Right lobe of liver (tissue), 6 donors: ENCODE data around the gene REEP3. TPM values are rescaled to one million over a fixed set of nuclear protein-coding genes. Genes with fewer than 3 reads are reported as not detected.

Source experiments
- ATAC-seq, 4 donors: fragments of 200-7000 bp; cut with Tn5 transposase; one replicate each; pipeline ENCODE4 v1.9.1; 2020; ENCODE audit warnings: mild to moderate bottlenecking in 4 of 4, moderate library complexity in 4 of 4
- DNase-seq, 3 donors: peaks; one replicate each; pipeline ENCODE4 v3.0.0-alpha.2; 2020
- H3K27ac ChIP-seq, 3 donors: fragments of 200-600 bp; one replicate each; pipeline ENCODE4 v1.8.0; 2022
- H3K27me3 ChIP-seq, 2 donors: fragments of 200-600 bp; one replicate each; pipeline ENCODE4 v1.8.0; 2022
- H3K36me3 ChIP-seq, 4 donors: fragments of 200-600 bp; sonication (generic) in 1 of 4; one replicate each; pipeline versions ENCODE4 v1.5.1 to v1.8.0; 2017 to 2022; ENCODE audit warnings: control low read depth in 1 of 4
- H3K4me1 ChIP-seq, 4 donors: fragments of 200-600 bp; sonication (generic) in 1 of 4; one replicate each; pipeline versions ENCODE4 v1.5.1 to v1.8.0; 2017 to 2022; ENCODE audit warnings: control low read depth in 1 of 4
- H3K4me3 ChIP-seq, 3 donors: fragments of 200-600 bp; one replicate each; pipeline ENCODE4 v1.8.0; 2022
- H3K9me3 ChIP-seq, 4 donors: fragments of 200-600 bp; sonication (generic) in 1 of 4; one replicate each; pipeline versions ENCODE4 v1.5.1 to v1.8.0; 2017 to 2022; ENCODE audit warnings: control low read depth in 1 of 4
- CTCF ChIP-seq, 4 donors: fragments of 200-600 bp in 3 of 4; fragments of 450-650 bp in 1 of 4; IDR thresholded peaks; one replicate each; pipeline versions ENCODE4 v1.5.1 to v1.8.0; 2016 to 2022; ENCODE audit warnings: antibody characterized with exemption in 4 of 4, mild to moderate bottlenecking in 2 of 4
- POLR2A ChIP-seq: fragments of 450-650 bp; IDR thresholded peaks from one replicate; pipeline ENCODE4 v1.6.1; 2017; ENCODE audit warnings: antibody characterized with exemption, mild to moderate bottlenecking
- WGBS: methylation state at CpG from one replicate; pipeline ENCODE4 v1.1.6; 2018; ENCODE audit warnings: low coverage, low lambda C conversion rate; ENCODE audit not compliant: insufficient coverage; ENCODE audit errors: missing lambda C conversion rate; 5-methylcytosine and 5-hydroxymethylcytosine counted together
- intact Hi-C, 2 donors: fragments of 100-400 bp; cut with DNase I; formaldehyde crosslinking; loops; one replicate each; pipeline versions ENCODE4 v1.11.2 to v1.14.1; 2022
- long read RNA-seq: library from polyadenylated mRNA; unstranded; transcript quantifications from one replicate; pipeline ENCODE4 v2.0.0, GENCODE V29; 2019
- total RNA-seq, 6 experiments: library from RNA; depleted of rRNA in 2 of 6; stranded (reverse); fragments of >200 nt in 2 of 6; fragmentation: NEBNext Ultra II Directional in 3 of 6; extraction: Animal tissue kit (Norgen Biotek cat#: 25700) in 3 of 6; gene quantifications; one replicate each; pipeline versions ENCODE4 v1.1.0 to v1.2.4, GENCODE V29; 2016 to 2023
- donor health status: DM: no; HTN: yes; CAD: no.
- donor health status: DM: no; HTN: no; CAD: no.
- donor health status: DM: no; HTN: no; CAD: no.
- donor health status: DM: no; HTN: yes; CAD: no.
- donor health status: DM: no; HTN: yes; CAD: no.

REEP3 gene
- 10 to 100 TPM; 21.1 to 38.8 (median 28.0) TPM for total RNA-seq
- long read RNA-seq, full-length matches to known transcripts: 2 of 3 reads
- long read RNA-seq, partial matches to known transcripts: 0 of 3 reads
- long read RNA-seq, other reads (novel, unspliced or antisense): 1 of 3 reads

- Histone ChIP-seq H3K4me3 (peak within 1 kb of the TSS; percentile 64 to 75 (median 65)), H3K36me3 (no peaks in the 10 kb centered on the region), H3K9me3 (no peaks in the 10 kb centered on the region), H3K27ac (peak within 1 kb of the TSS; percentile 85 to 89 (median 88)), H3K27me3 (no peaks in the 10 kb centered on the region), H3K4me1 (peaks cover 0 to 13% (median 2%) of the 10 kb centered on the region in 4 donors)
- intact Hi-C loops: no loop called here
- TF ChIP-seq CTCF (IDR thresholded peaks at IDR 0.05): no peak
- TF ChIP-seq POLR2A: no peak
- WGBS: 21% methylated on average over 8 of the region's 52 CpGs
- ATAC-seq: peak; percentile 86 to 92 (median 87)
- peak; percentile 80 to 81 (median 81) for DNase-seq
Measured at GRCh38 chr10:63520500-63521415, at the start of gene REEP3. Gene REEP3 (plus strand): TSS chr10:63521401. CDS start chr10:63521546, 145 bp downstream.

GRCh38 chr10:63474488-63474887, 46.7 kb upstream of the REEP3 start:
- intact Hi-C loops: no loop called here
- Histone ChIP-seq H3K27me3 (no peaks in the 10 kb centered on the region), H3K4me3 (no peak overlapping the region), H3K4me1 (no peaks in the 10 kb centered on the region), H3K36me3 (no peaks in the 10 kb centered on the region), H3K27ac (no peak overlapping the region), H3K9me3 (no peaks in the 10 kb centered on the region)
- TF ChIP-seq POLR2A: no peak
- TF ChIP-seq CTCF (IDR thresholded peaks at IDR 0.05): no peak
- DNase-seq (no peak), ATAC-seq (no peak)
- 65% methylated on average over 2 of the region's 8 CpGs for WGBS

GRCh38 chr10:63477927-63478326, 43.3 kb upstream of the REEP3 start:
- Histone ChIP-seq H3K27me3 (no peaks in the 10 kb centered on the region), H3K36me3 (no peaks in the 10 kb centered on the region), H3K27ac (no peak overlapping the region), H3K9me3 (no peaks in the 10 kb centered on the region), H3K4me1 (no peaks in the 10 kb centered on the region), H3K4me3 (no peak overlapping the region)
- intact Hi-C loops: no loop called here
- TF ChIP-seq CTCF (IDR thresholded peaks at IDR 0.05) (no peak), POLR2A (no peak)
- ATAC-seq (no peak), DNase-seq (no peak)
- WGBS: 50% methylated on average over 1 of the region's 1 CpG

- H3K4me1 ChIP-seq: no peaks in the 10 kb centered on the region
- H3K27ac ChIP-seq: no peak overlapping the region
- ATAC-seq (no peak), DNase-seq (no peak)
- intact Hi-C loops: no loop called here
- no peak overlapping the region for H3K4me3 ChIP-seq
- no peaks in the 10 kb centered on the region for H3K36me3 ChIP-seq
- WGBS: 76% methylated on average over 3 of the region's 3 CpGs
- TF ChIP-seq POLR2A (no peak), CTCF (IDR thresholded peaks at IDR 0.05) (no peak)
- H3K9me3 ChIP-seq: no peaks in the 10 kb centered on the region
- H3K27me3 ChIP-seq: no peaks in the 10 kb centered on the region
Measured at GRCh38 chr10:63478564-63478963, 42.6 kb upstream of the REEP3 start.
